IMR-90 (cell line): ENCODE results near the gene CUX1. TPM values are rescaled to one million over a fixed set of nuclear protein-coding genes. Genes with fewer than 3 reads are reported as not detected.
A peak's percentile ranks its signal among the peaks of the same experiment; 100 is the strongest.

Experiments used
- ATAC-seq: fragments of 200-7000 bp; cut with Tn5 transposase; 2 replicates; pipeline ENCODE4 v1.9.1; 2020; ENCODE audit warnings: low read depth, mild to moderate bottlenecking, moderate library complexity
- BruUV-seq: library from RNA; stranded (reverse); fragments of 400-500 nt; replicated peaks from 2 replicates; lab custom pipeline; 2021; lab: Mats Ljungman, UMichigan
- CTCF ChIA-PET: fragments of 300-600 bp; formaldehyde crosslinking; extraction: SDS; loops from one replicate; lab custom pipeline; 2021; ENCODE audit warnings: antibody characterized with exemption; lab: Yijun Ruan, JAX
- POLR2A ChIA-PET: fragments of 300-600 bp; sonication (Branson Sonifier 250); formaldehyde crosslinking; loops from one replicate; lab custom pipeline; 2022; ENCODE audit warnings: antibody characterized with exemption; ENCODE audit not compliant: unreplicated experiment; lab: Charles Lee
- DNase-seq: peaks from one replicate; pipeline ENCODE4 v3.0.0; 2013
- H2AFZ ChIP-seq: replicated peaks from 2 replicates; pipeline ENCODE3; 2013; ENCODE audit warnings: low read length, mild to moderate bottlenecking; ENCODE audit not compliant: poor library complexity
- H2AK5ac ChIP-seq: 2 replicates; pipeline ENCODE4 v1.6.1; 2013; ENCODE audit warnings: low read depth, low read length, inconsistent platforms
- H2AK9ac ChIP-seq: replicated peaks from 2 replicates; pipeline ENCODE3; 2013; ENCODE audit warnings: mild to moderate bottlenecking, low read depth, low read length, moderate library complexity; ENCODE audit not compliant: poor library complexity
- H2BK120ac ChIP-seq: 2 replicates; pipeline ENCODE4 v1.6.1; 2013; ENCODE audit warnings: low read depth, low read length, inconsistent platforms
- H2BK15ac ChIP-seq: 3 replicates; pipeline ENCODE4 v1.6.1; 2013; ENCODE audit warnings: low read depth, low read length, inconsistent platforms
- H2BK20ac ChIP-seq: 2 replicates; pipeline ENCODE4 v1.6.1; 2013; ENCODE audit warnings: low read depth, mild to moderate bottlenecking, inconsistent platforms, low read length, moderate library complexity
- H2BK5ac ChIP-seq: 2 replicates; pipeline ENCODE4 v1.6.1; 2013; ENCODE audit warnings: mild to moderate bottlenecking, low read depth, low read length, inconsistent platforms; ENCODE audit not compliant: poor library complexity, severe bottlenecking
- H3K14ac ChIP-seq: replicated peaks from 2 replicates; pipeline ENCODE4 v1.6.1; 2013; ENCODE audit warnings: low read depth, low read length, inconsistent platforms
- H3K18ac ChIP-seq: 2 replicates; pipeline ENCODE4 v1.6.1; 2013; ENCODE audit warnings: low read depth, low read length, control low read depth
- H3K23ac ChIP-seq: 2 replicates; pipeline ENCODE4 v1.6.1; 2013; ENCODE audit warnings: low read depth, low read length, inconsistent platforms
- H3K27ac ChIP-seq: 2 replicates; pipeline ENCODE4 v1.5.1; 2013; ENCODE audit warnings: mild to moderate bottlenecking, control low read depth, low read length; ENCODE audit not compliant: insufficient read depth
- H3K27me3 ChIP-seq: 2 replicates; pipeline ENCODE4 v1.6.1; 2013; ENCODE audit warnings: low read length; ENCODE audit not compliant: control insufficient read depth, insufficient read depth
- H3K36me3 ChIP-seq: 2 replicates; pipeline ENCODE4 v1.6.1; 2013; ENCODE audit warnings: low read length, mixed read lengths; ENCODE audit not compliant: control insufficient read depth, insufficient read depth
- H3K4ac ChIP-seq: 2 replicates; pipeline ENCODE4 v1.6.1; 2013; ENCODE audit warnings: low read depth, low read length, inconsistent platforms
- H3K4me1 ChIP-seq: 2 replicates; pipeline ENCODE4 v1.6.1; 2013; ENCODE audit warnings: low read length, mixed read lengths; ENCODE audit not compliant: control insufficient read depth, insufficient read depth
- H3K4me2 ChIP-seq: 2 replicates; pipeline ENCODE4 v1.6.1; 2013; ENCODE audit warnings: low read depth, mild to moderate bottlenecking, control low read depth, low read length, moderate library complexity
- H3K4me3 ChIP-seq: 2 replicates; pipeline ENCODE4 v1.5.1; 2013; ENCODE audit warnings: low read depth, mild to moderate bottlenecking, control low read depth, low read length, moderate library complexity; ENCODE audit not compliant: insufficient read depth
- H3K56ac ChIP-seq: 2 replicates; pipeline ENCODE4 v1.6.1; 2013; ENCODE audit warnings: low read length, inconsistent platforms; ENCODE audit not compliant: insufficient read depth; ENCODE audit errors: extremely low read depth
- H3K79me1 ChIP-seq, 2 experiments: 2 replicates each; pipeline ENCODE4 v1.6.1; 2013; ENCODE audit warnings: low read length in 2 of 2, inconsistent platforms in 1 of 2, low read depth in 1 of 2
- H3K9ac ChIP-seq: 2 replicates; pipeline ENCODE4 v1.6.1; 2013; ENCODE audit warnings: low read depth, low read length, control low read depth
- H3K9me1 ChIP-seq: 2 replicates; pipeline ENCODE4 v1.6.1; 2013; ENCODE audit warnings: low read length, inconsistent platforms; ENCODE audit not compliant: insufficient read depth
- H3K9me3 ChIP-seq: 2 replicates; pipeline ENCODE4 v1.6.1; 2013; ENCODE audit warnings: low read length; ENCODE audit not compliant: control insufficient read depth, insufficient read depth
- H4K20me1 ChIP-seq: 2 replicates; pipeline ENCODE4 v1.6.1; 2013; ENCODE audit warnings: low read length, inconsistent platforms; ENCODE audit not compliant: insufficient read depth
- H4K5ac ChIP-seq: 2 replicates; pipeline ENCODE4 v1.6.1; 2013; ENCODE audit warnings: mild to moderate bottlenecking, low read depth, low read length, control low read depth
- H4K8ac ChIP-seq, 2 experiments: 2 replicates each; pipeline ENCODE4 v1.6.1; 2013; ENCODE audit warnings: low read depth in 2 of 2, low read length in 2 of 2, control low read depth in 1 of 2, inconsistent platforms in 1 of 2
- H4K91ac ChIP-seq: 2 replicates; pipeline ENCODE4 v1.6.1; 2013; ENCODE audit warnings: low read depth, low read length, inconsistent platforms; ENCODE audit not compliant: insufficient read depth
- BHLHE40 ChIP-seq: fragments of 150-350 bp; IDR thresholded peaks from 2 replicates; pipeline ENCODE4 v1.6.1; 2016; ENCODE audit warnings: mild to moderate bottlenecking, low read depth, low read length
- CEBPB ChIP-seq: IDR thresholded peaks from 2 replicates; pipeline ENCODE4 v1.6.1; 2012; ENCODE audit warnings: low read depth, low read length, improper control_type of control experiment
- CHD1 ChIP-seq: IDR thresholded peaks from 2 replicates; pipeline ENCODE4 v1.6.1; 2012; ENCODE audit warnings: low read depth, low read length, improper control_type of control experiment
- CTCF ChIP-seq: conservative IDR thresholded peaks from 2 replicates; pipeline ENCODE4 v1.5.1; 2012; ENCODE audit warnings: mild to moderate bottlenecking, low read depth, low read length, improper control_type of control experiment
- ELK1 ChIP-seq: fragments of 150-350 bp; IDR thresholded peaks from 2 replicates; pipeline ENCODE4 v1.6.1; 2016; ENCODE audit warnings: low read depth, mild to moderate bottlenecking, low read length, moderate library complexity, borderline replicate concordance
- FOS ChIP-seq: fragments of 150-350 bp; IDR thresholded peaks from 2 replicates; pipeline ENCODE4 v1.6.1; 2016; ENCODE audit warnings: low read depth, low read length
- MAFK ChIP-seq: IDR thresholded peaks from 2 replicates; pipeline ENCODE4 v1.6.1; 2012; ENCODE audit warnings: low read depth, low read length, improper control_type of control experiment
- MAZ ChIP-seq: IDR thresholded peaks from 2 replicates; pipeline ENCODE4 v1.6.1; 2012; ENCODE audit warnings: low read depth, mild to moderate bottlenecking, low read length, improper control_type of control experiment, moderate library complexity, borderline replicate concordance
- MXI1 ChIP-seq: IDR thresholded peaks from 2 replicates; pipeline ENCODE4 v1.6.1; 2012; ENCODE audit warnings: low read depth, mild to moderate bottlenecking, low read length, moderate library complexity, borderline replicate concordance
- NFE2L2 ChIP-seq: fragments of 150-350 bp; IDR thresholded peaks from 2 replicates; pipeline ENCODE4 v1.6.1; 2016; ENCODE audit warnings: low read depth, mild to moderate bottlenecking, low read length
- POLR2A ChIP-seq: IDR thresholded peaks from 2 replicates; pipeline ENCODE4 v1.6.1; 2012; ENCODE audit warnings: mild to moderate bottlenecking, low read depth, low read length
- RAD21 ChIP-seq: IDR thresholded peaks from 2 replicates; pipeline ENCODE4 v1.6.1; 2012; ENCODE audit warnings: low read length, improper control_type of control experiment
- RCOR1 ChIP-seq: IDR thresholded peaks from 2 replicates; pipeline ENCODE4 v1.6.1; 2012; ENCODE audit warnings: mild to moderate bottlenecking, low read length, improper control_type of control experiment; ENCODE audit not compliant: insufficient replicate concordance
- RFX5 ChIP-seq: IDR thresholded peaks from 2 replicates; pipeline ENCODE4 v1.8.0; 2012; ENCODE audit warnings: low read depth, mild to moderate bottlenecking, low read length, moderate library complexity
- SMC3 ChIP-seq: fragments of 150-350 bp; IDR thresholded peaks from 2 replicates; pipeline ENCODE4 v1.6.1; 2016; ENCODE audit warnings: low read depth, mild to moderate bottlenecking, antibody characterized with exemption, low read length, moderate library complexity
- USF2 ChIP-seq: fragments of 150-350 bp; IDR thresholded peaks from 2 replicates; pipeline ENCODE4 v1.6.1; 2017; ENCODE audit warnings: mild to moderate bottlenecking, antibody characterized with exemption, low read length, low read depth
- WGBS, 2 experiments: methylation state at CpG; one replicate each; pipeline versions ENCODE4 v1.1.5 to v1.1.7; 2013; ENCODE audit warnings: missing lambda C conversion rate in 2 of 2; ENCODE audit not compliant: insufficient read length in 1 of 2; ENCODE audit errors: extremely low coverage in 2 of 2; 5-methylcytosine and 5-hydroxymethylcytosine counted together
- dilution Hi-C: fragments of 300-500 bp; cut with HindIII; formaldehyde crosslinking; loops from one replicate; pipeline ENCODE4 v1.14.3; 2018; ENCODE audit warnings: low sequenced_read_pairs; ENCODE audit not compliant: unreplicated experiment
- in situ Hi-C: fragments of 300-500 bp; cut with MboI; formaldehyde crosslinking; loops from 3 replicates; pipeline ENCODE4 v1.14.3; 2019; ENCODE audit warnings: low sequenced_read_pairs, inconsistent platforms, mixed read lengths
- intact Hi-C: fragments of 100-400 bp; cut with micrococcal nuclease; formaldehyde crosslinking; loops from 2 replicates; pipeline ENCODE4 v1.10.0; 2022
- polyA plus RNA-seq, 3 experiments: library from polyadenylated mRNA; depleted of rRNA; stranded (reverse); fragments of >200 nt; gene quantifications; 2 replicates each; pipeline ENCODE4 v1.2.3, GENCODE V29; 2012; ENCODE audit warnings: low replicate concordance in 1 of 3
- total RNA-seq: library from RNA; depleted of rRNA; stranded (reverse); fragments of >200 nt; gene quantifications from 2 replicates; pipeline ENCODE4 v1.2.3, GENCODE V29; 2012

CUX1 gene
- total and polyA plus RNA-seq, 2 of the 4 experiments (the other 2 are of a cell fraction) = 19.7 to 46.4 TPM

- H4K5ac ChIP-seq = no peak overlapping the region
- H3K9me3 ChIP-seq = no peaks in the 10 kb centered on the region
- in situ Hi-C loops (no loop called here), dilution Hi-C loops (no loop called here), intact Hi-C loops (no loop called here)
- no peak overlapping the region for H2BK5ac ChIP-seq
- no peak overlapping the region for H2AK5ac ChIP-seq
- H3K79me1 ChIP-seq = peaks cover 44 to 76% of the 10 kb centered on the region in 2 experiments
- no peak overlapping the region for H3K18ac ChIP-seq
- H3K9ac ChIP-seq = no peak overlapping the region
- POLR2A ChIA-PET = no interaction called here
- no peak overlapping the region for H2BK120ac ChIP-seq
- H4K20me1 ChIP-seq = peaks cover 22% of the 10 kb centered on the region
- H3K56ac ChIP-seq = no peak overlapping the region
- no peak overlapping the region for H3K14ac ChIP-seq
- ATAC-seq (no peak), DNase-seq (no peak)
- H2AFZ ChIP-seq = no peak overlapping the region
- peaks cover 24% of the 10 kb centered on the region for H3K9me1 ChIP-seq
- WGBS, 2 experiments = 95% methylated on average over 4 of the region's 7 CpGs; no CpG with 5 or more reads in 1 of the 2 experiments
- peak overlapping the region; percentile 25; the same call in 1 of the 2 replicates for H2BK20ac ChIP-seq
- no peak overlapping the region for H3K4me3 ChIP-seq
- 0 out of 3 replicates have a peak overlapping the region, but pooled peaks have one; percentile 12 for H2BK15ac ChIP-seq
- no peak overlapping the region for H2AK9ac ChIP-seq
- H3K4ac ChIP-seq = peak overlapping the region; percentile 64
- peaks cover 19% of the 10 kb centered on the region for H3K4me1 ChIP-seq
- no peaks in the 10 kb centered on the region for H3K27me3 ChIP-seq
- CTCF ChIA-PET = no interaction called here
- no peak overlapping the region for H3K23ac ChIP-seq
- 0 out of 2 replicates have a peak overlapping the region, but pooled peaks have one; percentile 47 for H4K91ac ChIP-seq
- no peak overlapping the region for H3K27ac ChIP-seq
- BruUV-seq = no TSS peak
- no peaks in the 10 kb centered on the region for H3K36me3 ChIP-seq
- H3K4me2 ChIP-seq = no peak overlapping the region
- H4K8ac ChIP-seq = no peak overlapping the region
- TF ChIP-seq MAFK (no peak), CEBPB (no peak), CTCF (no peak), RAD21 (no peak), MXI1 (no peak), USF2 (no peak), POLR2A (no peak), CHD1 (no peak), SMC3 (no peak), RCOR1 (no peak), MAZ (no peak), NFE2L2 (no peak), FOS (no peak), RFX5 (no peak), BHLHE40 (no peak), ELK1 (no peak)
These were observed 187.4 kb downstream of the CUX1 start for GRCh38 chr7:102004848-102005247.
